SK-N-SH treated with all-trans-retinoic acid at 6 μM for 48 hours (cell line): ENCODE measurements around the gene LEPR.

Experiments
- PATZ1 ChIP-seq: fragments of 250-450 bp; sonication (Bioruptor Pico); IDR thresholded peaks from 2 replicates; pipeline ENCODE4 v1.8.0; 2020; ENCODE audit warnings: mild to moderate bottlenecking, moderate library complexity, borderline replicate concordance
- PPARA ChIP-seq: fragments of 250-450 bp; sonication (Bioruptor Pico); IDR thresholded peaks from 2 replicates; pipeline ENCODE4 v1.5.0; 2020; ENCODE audit warnings: mild to moderate bottlenecking, borderline replicate concordance
- RARB ChIP-seq: fragments of 250-450 bp; sonication (Bioruptor Pico); IDR thresholded peaks from 2 replicates; pipeline ENCODE4 v1.8.0; 2021; ENCODE audit warnings: mild to moderate bottlenecking, moderate library complexity
- TSHZ2 ChIP-seq: fragments of 250-450 bp; sonication (Bioruptor Pico); IDR thresholded peaks from 2 replicates; pipeline ENCODE4 v1.5.0; 2020; ENCODE audit warnings: mild to moderate bottlenecking, moderate library complexity
- TF ChIP-seq, protein P1 (sequence below): fragments of 250-450 bp; sonication (Bioruptor Pico); IDR thresholded peaks from 2 replicates; pipeline ENCODE4 v1.5.1; 2021; ENCODE audit warnings: mild to moderate bottlenecking, moderate library complexity

GRCh38 chr1:65444128-65444640, 23.7 kb downstream of the LEPR start:
- TF ChIP-seq TSHZ2 (CRISPR knock-in tag) (no peak), RARB (CRISPR knock-in tag) (no peak), PPARA (CRISPR knock-in tag) (no peak), PATZ1 (CRISPR knock-in tag) (no peak)
- TF ChIP-seq, protein P1, sequence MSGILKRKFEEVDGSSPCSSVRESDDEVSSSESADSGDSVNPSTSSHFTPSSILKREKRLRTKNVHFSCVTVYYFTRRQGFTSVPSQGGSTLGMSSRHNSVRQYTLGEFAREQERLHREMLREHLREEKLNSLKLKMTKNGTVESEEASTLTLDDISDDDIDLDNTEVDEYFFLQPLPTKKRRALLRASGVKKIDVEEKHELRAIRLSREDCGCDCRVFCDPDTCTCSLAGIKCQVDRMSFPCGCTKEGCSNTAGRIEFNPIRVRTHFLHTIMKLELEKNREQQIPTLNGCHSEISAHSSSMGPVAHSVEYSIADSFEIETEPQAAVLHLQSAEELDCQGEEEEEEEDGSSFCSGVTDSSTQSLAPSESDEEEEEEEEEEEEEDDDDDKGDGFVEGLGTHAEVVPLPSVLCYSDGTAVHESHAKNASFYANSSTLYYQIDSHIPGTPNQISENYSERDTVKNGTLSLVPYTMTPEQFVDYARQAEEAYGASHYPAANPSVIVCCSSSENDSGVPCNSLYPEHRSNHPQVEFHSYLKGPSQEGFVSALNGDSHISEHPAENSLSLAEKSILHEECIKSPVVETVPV (CRISPR knock-in tag) = no peak
